OCI-LY1 (cell line): ENCODE results near the gene ITGA4.

ENCODE experiments used
- H2AFZ ChIP-seq: fragments of 200-600 bp; sonication (generic), shearing (Covaris generic); 2 replicates; pipeline ENCODE4 v1.6.0; 2014; ENCODE audit warnings: antibody characterized with exemption, mild to moderate bottlenecking, low read length
- H3F3A ChIP-seq: fragments of 200-600 bp; sonication (generic), shearing (Covaris generic); 2 replicates; pipeline ENCODE4 v1.6.0; 2014; ENCODE audit warnings: mild to moderate bottlenecking, antibody characterized with exemption, low read length, moderate library complexity; ENCODE audit not compliant: insufficient read depth
- H3K27ac ChIP-seq: fragments of 200-600 bp; sonication (generic); 2 replicates; pipeline ENCODE4 v1.5.1; 2014; ENCODE audit warnings: low read length, mixed run types, mild to moderate bottlenecking, low read depth; ENCODE audit not compliant: poor library complexity, severe bottlenecking
- H3K27me3 ChIP-seq: fragments of 200-600 bp; sonication (generic); 2 replicates; pipeline ENCODE4 v1.6.0; 2014; ENCODE audit warnings: antibody characterized with exemption, mild to moderate bottlenecking, low read length, moderate library complexity; ENCODE audit not compliant: insufficient read depth
- H3K36me3 ChIP-seq: fragments of 200-600 bp; sonication (generic); 2 replicates; pipeline ENCODE4 v1.6.1; 2014; ENCODE audit warnings: mild to moderate bottlenecking, antibody characterized with exemption, low read length, moderate library complexity, mixed read lengths; ENCODE audit not compliant: insufficient read depth
- H3K4me1 ChIP-seq: fragments of 200-600 bp; sonication (generic); 2 replicates; pipeline ENCODE4 v1.5.1; 2014; ENCODE audit warnings: mild to moderate bottlenecking, low read length, moderate library complexity; ENCODE audit not compliant: insufficient read depth, severe bottlenecking
- H3K4me2 ChIP-seq: fragments of 200-600 bp; sonication (generic), shearing (Covaris generic); 2 replicates; pipeline ENCODE4 v1.6.1; 2014; ENCODE audit warnings: low read length
- H3K4me3 ChIP-seq: fragments of 200-600 bp; sonication (generic); 2 replicates; pipeline ENCODE4 v1.5.1; 2014; ENCODE audit warnings: low read length, low read depth, mild to moderate bottlenecking, mixed read lengths; ENCODE audit not compliant: poor library complexity, severe bottlenecking
- H3K79me2 ChIP-seq: fragments of 200-600 bp; shearing (Covaris generic); 2 replicates; pipeline ENCODE4 v1.6.1; 2016; ENCODE audit warnings: mixed run types, low read length, mixed read lengths; ENCODE audit not compliant: insufficient read depth
- H3K9ac ChIP-seq: fragments of 200-600 bp; sonication (generic), shearing (Covaris generic); 2 replicates; pipeline ENCODE4 v1.6.1; 2014; ENCODE audit warnings: mild to moderate bottlenecking, low read length, mixed read lengths
- H3K9me2 ChIP-seq: fragments of 200-600 bp; sonication (generic), shearing (Covaris generic); 2 replicates; pipeline ENCODE4 v1.6.1; 2014; ENCODE audit warnings: low read depth, mild to moderate bottlenecking, low read length, mixed read lengths
- H3K9me3 ChIP-seq: fragments of 200-600 bp; shearing (Covaris generic); 2 replicates; pipeline ENCODE4 v1.6.1; 2014; ENCODE audit warnings: low read length, mixed read lengths
- H4K20me1 ChIP-seq: fragments of 200-600 bp; sonication (generic), shearing (Covaris generic); 2 replicates; pipeline ENCODE4 v1.6.0; 2016; ENCODE audit warnings: mild to moderate bottlenecking, low read length; ENCODE audit not compliant: insufficient read depth
- CTCF ChIP-seq: fragments of 200-600 bp; sonication (generic), shearing (Covaris generic); IDR thresholded peaks from 2 replicates; pipeline ENCODE4 v1.5.1; 2017; ENCODE audit warnings: mild to moderate bottlenecking, antibody characterized with exemption, low read length, moderate library complexity, mixed read lengths
- EZH2 ChIP-seq: fragments of 200-600 bp; sonication (generic), shearing (Covaris generic); IDR thresholded peaks from 2 replicates; pipeline ENCODE4 v1.8.0; 2017; ENCODE audit warnings: borderline replicate concordance, mixed run types, mild to moderate bottlenecking, antibody characterized with exemption, low read length, moderate library complexity, mixed read lengths

ITGA4 gene

DNA sequence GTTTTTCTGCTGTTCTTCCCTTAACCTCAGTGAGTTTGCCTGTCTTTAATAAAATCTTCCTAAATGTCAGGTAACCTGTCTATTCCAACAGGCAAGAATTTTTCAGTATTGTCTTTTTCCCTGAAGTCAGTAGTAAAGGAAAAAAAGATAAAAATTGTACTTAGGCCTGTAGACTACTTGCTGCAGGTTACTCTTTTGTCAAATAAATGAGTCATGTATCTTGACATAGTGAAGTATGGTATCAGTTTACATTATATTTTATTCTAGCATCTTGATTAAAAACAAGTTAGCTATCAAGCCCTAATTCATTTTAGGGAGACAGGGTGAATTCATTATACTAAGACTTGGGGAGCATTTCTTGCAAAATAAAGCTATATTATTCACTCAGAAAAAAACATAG, 59.8 kb downstream of the ITGA4 start:
- H4K20me1 ChIP-seq = no peaks in the 10 kb centered on the region
- no peaks in the 10 kb centered on the region for H3K9me3 ChIP-seq
- H3K9me2 ChIP-seq = no peaks in the 10 kb centered on the region
- no peaks in the 10 kb centered on the region for H3F3A ChIP-seq
- H3K36me3 ChIP-seq = peaks cover 57% of the 10 kb centered on the region
- H3K9ac ChIP-seq = no peak overlapping the region
- TF ChIP-seq CTCF (no peak), EZH2 (no peak)
- no peaks in the 10 kb centered on the region for H3K79me2 ChIP-seq
- no peaks in the 10 kb centered on the region for H3K4me1 ChIP-seq
- no peaks in the 10 kb centered on the region for H3K27me3 ChIP-seq
- no peak overlapping the region for H3K27ac ChIP-seq
- no peak overlapping the region for H2AFZ ChIP-seq
- no peak overlapping the region for H3K4me2 ChIP-seq
- no peak overlapping the region for H3K4me3 ChIP-seq

- no peak overlapping the region for H3K27ac ChIP-seq
- H3K27me3 ChIP-seq = no peaks in the 10 kb centered on the region
- H3K9me2 ChIP-seq = no peaks in the 10 kb centered on the region
- H3K79me2 ChIP-seq = no peaks in the 10 kb centered on the region
- H3K9me3 ChIP-seq = no peaks in the 10 kb centered on the region
- H2AFZ ChIP-seq = no peak overlapping the region
- H3K4me1 ChIP-seq = no peaks in the 10 kb centered on the region
- no peak overlapping the region for H3K9ac ChIP-seq
- H3K4me2 ChIP-seq = no peak overlapping the region
- no peaks in the 10 kb centered on the region for H4K20me1 ChIP-seq
- no peak overlapping the region for H3K4me3 ChIP-seq
- H3K36me3 ChIP-seq = peaks cover 57% of the 10 kb centered on the region
- H3F3A ChIP-seq = no peaks in the 10 kb centered on the region
- TF ChIP-seq EZH2 (no peak), CTCF (no peak)
These were observed 60.6 kb downstream of the ITGA4 start for GRCh38 chr2:181517685-181518301.

DNA sequence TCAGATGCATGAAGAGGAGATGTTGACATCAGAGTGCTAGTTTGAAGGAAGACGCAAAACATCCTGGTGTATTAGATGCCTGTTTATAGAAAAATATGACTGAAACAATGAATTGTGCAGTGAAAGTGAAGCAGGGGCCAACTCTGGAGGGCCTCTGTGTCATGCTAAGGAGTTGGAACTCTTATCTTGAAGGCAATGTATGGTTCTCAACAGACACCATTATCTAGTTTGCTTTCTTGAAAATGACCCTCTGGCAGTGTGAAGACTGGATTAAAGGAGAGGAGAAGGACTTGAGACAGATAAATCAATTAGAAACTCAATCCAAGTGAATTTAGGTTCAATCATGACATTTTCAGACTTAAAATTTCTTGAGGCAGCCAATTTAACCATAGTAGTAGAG, 63.1 kb downstream of the ITGA4 start:
- no peak overlapping the region for H3K4me3 ChIP-seq

More for the DNA sequence above, 63.1 kb downstream of the ITGA4 start:
- Histone ChIP-seq H3K79me2 (no peaks in the 10 kb centered on the region), H3K9me2 (no peaks in the 10 kb centered on the region), H3K27me3 (no peaks in the 10 kb centered on the region), H3K27ac (no peak overlapping the region), H3K4me1 (no peaks in the 10 kb centered on the region), H3K9ac (no peak overlapping the region), H3K9me3 (no peaks in the 10 kb centered on the region), H3K4me2 (no peak overlapping the region), H3F3A (no peaks in the 10 kb centered on the region), H2AFZ (no peak overlapping the region), H3K36me3 (peaks cover 55% of the 10 kb centered on the region), H4K20me1 (no peaks in the 10 kb centered on the region)
- no peak for TF ChIP-seq EZH2
- TF ChIP-seq CTCF = no peak
